Smooth muscle cell (in vitro differentiated cells): ENCODE data around the gene TBC1D9. TPM values are rescaled to one million over a fixed set of nuclear protein-coding genes. Genes with fewer than 3 reads are reported as not detected.

Experiments used
- DNase-seq: peaks from one replicate; lab custom pipeline; 2025; ENCODE audit not compliant: unreplicated experiment; lab: John Stamatoyannopoulos, UW
- H2AFZ ChIP-seq: fragments of 200-600 bp; sonication (generic); 2 replicates; pipeline ENCODE4 v1.6.0; 2016; ENCODE audit warnings: antibody characterized with exemption, low read depth, mild to moderate bottlenecking
- H3F3A ChIP-seq: fragments of 200-600 bp; sonication (generic); 2 replicates; pipeline ENCODE4 v1.6.0; 2017; ENCODE audit warnings: antibody characterized with exemption, low read depth
- H3K27ac ChIP-seq: fragments of 200-600 bp; sonication (generic); 2 replicates; pipeline ENCODE4 v1.5.1; 2016; ENCODE audit warnings: low read depth, mild to moderate bottlenecking
- H3K27me3 ChIP-seq: fragments of 200-600 bp; sonication (generic); 2 replicates; pipeline ENCODE4 v1.6.1; 2016; ENCODE audit warnings: low read depth, mild to moderate bottlenecking
- H3K36me3 ChIP-seq: fragments of 200-600 bp; sonication (generic); 2 replicates; pipeline ENCODE4 v1.5.1; 2016; ENCODE audit warnings: low read depth
- H3K4me1 ChIP-seq: fragments of 200-600 bp; sonication (generic); 2 replicates; pipeline ENCODE4 v1.5.1; 2016; ENCODE audit warnings: low read depth
- H3K4me2 ChIP-seq: fragments of 200-600 bp; sonication (generic); 2 replicates; pipeline ENCODE4 v1.6.0; 2016; ENCODE audit warnings: mild to moderate bottlenecking
- H3K4me3 ChIP-seq: fragments of 200-600 bp; sonication (generic); 2 replicates; pipeline ENCODE4 v1.5.1; 2016; ENCODE audit warnings: mild to moderate bottlenecking
- H3K79me2 ChIP-seq: fragments of 200-600 bp; sonication (generic); 2 replicates; pipeline ENCODE4 v1.6.0; 2016; ENCODE audit warnings: low read depth, mild to moderate bottlenecking
- H3K9ac ChIP-seq: fragments of 200-600 bp; sonication (generic); 2 replicates; pipeline ENCODE4 v1.6.0; 2016; ENCODE audit warnings: low read depth
- H3K9me3 ChIP-seq: fragments of 200-600 bp; sonication (generic); replicated peaks from 2 replicates; pipeline ENCODE4 v1.5.1; 2016; ENCODE audit warnings: low read depth
- H4K20me1 ChIP-seq: fragments of 200-600 bp; sonication (generic); 2 replicates; pipeline ENCODE4 v1.6.0; 2016; ENCODE audit warnings: low read depth
- WGBS: methylation state at CpG from one replicate; pipeline ENCODE4 v1.1.7; 2016; ENCODE audit warnings: low lambda C conversion rate; 5-methylcytosine and 5-hydroxymethylcytosine counted together
- polyA plus RNA-seq: library from polyadenylated mRNA; unstranded; fragments of >200 nt; fragmentation: Nextera tagmentation; extraction: Ambion mirVana; gene quantifications from 2 replicates; pipeline ENCODE4 v1.2.1, GENCODE V29; 2016
- total RNA-seq: library from RNA; depleted of rRNA; stranded (reverse); fragments of >200 nt; gene quantifications from 2 replicates; pipeline ENCODE4 v1.2.3, GENCODE V29; 2014
- TF ChIP-seq, protein P1 (sequence below): fragments of 200-600 bp; sonication (generic); IDR thresholded peaks from 2 replicates; pipeline ENCODE4 v1.5.1; 2017; ENCODE audit warnings: borderline replicate concordance, mild to moderate bottlenecking, antibody characterized with exemption; ENCODE audit not compliant: insufficient read depth, poor library complexity, severe bottlenecking

TBC1D9 gene
- total and polyA plus RNA-seq, 2 experiments from 2014 or later: 9.1 to 39.5 TPM

DNA sequence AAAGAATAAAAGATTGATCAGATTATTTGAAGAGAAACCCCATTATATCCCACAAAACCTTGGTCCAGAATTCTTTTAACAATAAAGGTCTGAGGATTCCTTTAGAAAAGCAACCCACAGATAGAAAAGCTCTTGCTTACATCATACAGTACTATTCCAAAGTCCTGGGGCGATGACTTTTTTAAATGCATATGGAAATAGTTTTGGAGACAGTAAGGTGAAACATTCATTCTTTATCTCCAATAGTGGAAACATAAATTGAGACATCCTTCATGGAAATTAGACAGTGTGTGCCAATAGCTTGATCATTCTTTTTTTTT, 101.7 kb downstream of the TBC1D9 start:
- no peak overlapping the region for H2AFZ ChIP-seq
- 7% methylated on average over 1 of the region's 1 CpG for WGBS
- DNase-seq: no peak
- H3K27me3 ChIP-seq: no peaks in the 10 kb centered on the region
- peak overlapping the region; percentile 37 for H3K4me3 ChIP-seq
- no peaks in the 10 kb centered on the region for H3K79me2 ChIP-seq
- peak overlapping the region; percentile 83 for H3K27ac ChIP-seq
- TF ChIP-seq, protein P1, sequence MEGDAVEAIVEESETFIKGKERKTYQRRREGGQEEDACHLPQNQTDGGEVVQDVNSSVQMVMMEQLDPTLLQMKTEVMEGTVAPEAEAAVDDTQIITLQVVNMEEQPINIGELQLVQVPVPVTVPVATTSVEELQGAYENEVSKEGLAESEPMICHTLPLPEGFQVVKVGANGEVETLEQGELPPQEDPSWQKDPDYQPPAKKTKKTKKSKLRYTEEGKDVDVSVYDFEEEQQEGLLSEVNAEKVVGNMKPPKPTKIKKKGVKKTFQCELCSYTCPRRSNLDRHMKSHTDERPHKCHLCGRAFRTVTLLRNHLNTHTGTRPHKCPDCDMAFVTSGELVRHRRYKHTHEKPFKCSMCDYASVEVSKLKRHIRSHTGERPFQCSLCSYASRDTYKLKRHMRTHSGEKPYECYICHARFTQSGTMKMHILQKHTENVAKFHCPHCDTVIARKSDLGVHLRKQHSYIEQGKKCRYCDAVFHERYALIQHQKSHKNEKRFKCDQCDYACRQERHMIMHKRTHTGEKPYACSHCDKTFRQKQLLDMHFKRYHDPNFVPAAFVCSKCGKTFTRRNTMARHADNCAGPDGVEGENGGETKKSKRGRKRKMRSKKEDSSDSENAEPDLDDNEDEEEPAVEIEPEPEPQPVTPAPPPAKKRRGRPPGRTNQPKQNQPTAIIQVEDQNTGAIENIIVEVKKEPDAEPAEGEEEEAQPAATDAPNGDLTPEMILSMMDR: no peak
- H3K9ac ChIP-seq: peak overlapping the region; percentile 45
- H4K20me1 ChIP-seq: no peaks in the 10 kb centered on the region
- no peaks in the 10 kb centered on the region for H3K9me3 ChIP-seq
- peak overlapping the region; percentile 82 for H3K4me2 ChIP-seq
- H3K4me1 ChIP-seq: peaks cover 24% of the 10 kb centered on the region
- H3F3A ChIP-seq: peaks cover 8% of the 10 kb centered on the region
- H3K36me3 ChIP-seq: peaks cover 17% of the 10 kb centered on the region

DNA sequence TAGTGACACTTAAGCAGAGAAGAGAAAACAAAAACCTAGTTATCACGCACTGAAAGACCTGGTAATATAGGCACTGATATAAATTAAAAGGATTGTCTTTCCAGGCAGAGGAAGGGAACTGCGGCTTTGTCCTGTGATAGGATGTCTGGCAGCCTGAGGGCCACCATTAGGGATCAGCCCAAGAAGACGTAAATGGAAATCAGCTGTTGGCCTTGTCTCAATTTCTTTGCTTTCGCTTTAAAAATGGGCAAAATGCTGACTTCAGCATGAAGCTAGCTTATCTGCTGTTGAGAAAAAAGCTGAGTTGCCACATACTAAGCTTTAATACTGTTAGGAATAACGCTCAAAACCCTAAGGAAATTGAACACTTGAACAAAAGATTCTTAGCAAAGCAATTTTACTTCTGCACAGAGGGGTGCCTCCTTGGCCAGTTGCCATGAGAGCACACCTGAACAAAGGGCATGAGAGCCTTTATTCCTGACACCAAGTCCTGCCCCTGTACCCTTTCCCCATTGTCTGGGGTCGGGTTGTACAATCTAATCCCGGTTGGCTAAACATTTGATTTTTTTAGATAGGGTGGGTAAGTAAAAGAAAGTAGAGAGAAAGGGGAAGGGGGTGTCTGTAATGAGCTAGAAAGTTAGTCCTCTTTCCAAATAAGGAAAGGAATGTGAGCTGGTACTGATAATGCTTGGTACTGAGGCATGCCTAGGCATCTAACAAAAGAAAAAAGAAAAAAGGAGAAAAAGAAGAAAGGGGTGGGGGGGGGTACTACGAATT, 102.3 kb downstream of the TBC1D9 start:
- Histone ChIP-seq H2AFZ (peak overlapping the region; percentile 88), H3K36me3 (peaks cover 13% of the 10 kb centered on the region), H4K20me1 (no peaks in the 10 kb centered on the region), H3F3A (peaks cover 8% of the 10 kb centered on the region), H3K9ac (peak overlapping the region; percentile 45), H3K4me2 (peak overlapping the region; percentile 82), H3K27me3 (no peaks in the 10 kb centered on the region), H3K9me3 (no peaks in the 10 kb centered on the region), H3K27ac (peak overlapping the region; percentile 83), H3K4me3 (peak overlapping the region; percentile 37), H3K4me1 (peaks cover 25% of the 10 kb centered on the region), H3K79me2 (no peaks in the 10 kb centered on the region)
- no peak for DNase-seq
- 8% methylated on average over 8 of the region's 8 CpGs for WGBS
- TF ChIP-seq, protein P1: no peak

DNA sequence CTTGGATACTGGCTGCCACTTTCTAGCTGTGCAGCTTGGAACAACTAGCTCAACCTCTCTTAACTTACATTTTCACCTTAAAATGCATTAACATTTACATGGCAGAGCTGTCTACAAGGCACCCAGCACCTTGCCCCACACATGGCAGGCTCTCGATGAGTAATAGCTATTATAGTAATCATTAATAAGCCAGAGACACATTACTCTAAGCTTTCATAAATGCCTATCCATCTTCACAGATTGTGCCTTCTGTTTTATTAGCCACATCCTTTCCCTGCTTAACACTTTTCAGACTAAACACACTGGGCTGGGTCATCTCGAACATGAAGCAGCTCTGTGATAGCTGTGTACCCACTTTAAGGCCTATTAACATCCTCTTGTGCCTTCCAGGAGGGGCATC, 103.6 kb downstream of the TBC1D9 start:
- Histone ChIP-seq H3K36me3 (peaks cover 8% of the 10 kb centered on the region), H3K4me2 (peak overlapping the region; percentile 82), H2AFZ (no peak overlapping the region), H4K20me1 (no peaks in the 10 kb centered on the region), H3K9ac (no peak overlapping the region), H3K4me1 (peaks cover 38% of the 10 kb centered on the region), H3K9me3 (no peaks in the 10 kb centered on the region), H3K79me2 (no peaks in the 10 kb centered on the region), H3K4me3 (no peak overlapping the region), H3F3A (peaks cover 8% of the 10 kb centered on the region), H3K27ac (peak overlapping the region; percentile 83), H3K27me3 (no peaks in the 10 kb centered on the region)
- WGBS: 26% methylated on average over 2 of the region's 2 CpGs
- no peak for DNase-seq
- TF ChIP-seq, protein P1: no peak
